Activated T-helper 1 cell treated with anti-CD3 and anti-CD28 coated beads, Interleukin-2, amount 50 U/mL, for 16 hours (primary cell): ENCODE data around the gene HABP4.
"Not testable (repeated sequence)": the region's sequence is repeated elsewhere in the genome, so short reads cannot be mapped to it uniquely, and the experiment has no call there.

ENCODE experiments used
- DNase-seq, 2 donors: peaks; one replicate each; pipeline ENCODE4 v3.0.0-alpha.2; 2020; ENCODE audit warnings: low read depth in 1 of 2, low spot score in 1 of 2

The HABP4 gene

DNA sequence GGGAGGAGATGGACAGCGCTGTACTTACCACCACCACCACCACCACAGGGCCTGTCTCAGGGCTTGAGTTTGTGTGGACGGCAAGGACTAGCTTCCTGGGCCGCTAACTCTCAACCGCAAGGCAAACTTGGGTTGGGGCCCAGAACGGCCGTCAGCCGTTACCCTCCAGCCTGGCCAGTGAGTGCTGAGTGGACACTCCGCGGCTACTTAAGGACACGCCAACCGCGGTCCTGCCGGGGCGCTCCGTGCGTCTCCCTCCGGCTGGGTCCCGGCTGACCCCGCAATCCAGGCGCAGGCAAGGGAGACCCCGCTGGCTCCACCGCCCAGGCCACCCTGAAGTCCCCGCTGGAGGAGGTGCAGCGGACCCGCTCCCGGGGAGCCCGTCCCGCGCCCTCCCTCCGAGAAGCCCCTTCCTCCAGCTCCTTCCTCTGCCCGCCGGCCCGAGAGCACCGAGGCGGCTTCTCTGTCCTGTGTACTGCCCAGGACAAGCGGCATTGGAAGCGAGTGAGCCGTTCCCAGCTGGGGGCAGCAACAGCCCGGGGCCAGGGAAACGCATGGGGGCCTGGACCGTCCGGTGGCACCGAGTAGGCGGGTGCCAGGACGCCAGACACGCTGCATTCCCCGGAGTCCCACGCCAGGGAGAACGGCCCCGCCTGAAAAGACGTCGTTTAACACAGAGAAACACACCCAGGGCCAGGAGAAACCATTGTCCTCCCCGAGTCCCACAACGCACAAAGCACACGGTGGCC lies 46.6 kb downstream of the HABP4 start:
- no peak for DNase-seq

DNA sequence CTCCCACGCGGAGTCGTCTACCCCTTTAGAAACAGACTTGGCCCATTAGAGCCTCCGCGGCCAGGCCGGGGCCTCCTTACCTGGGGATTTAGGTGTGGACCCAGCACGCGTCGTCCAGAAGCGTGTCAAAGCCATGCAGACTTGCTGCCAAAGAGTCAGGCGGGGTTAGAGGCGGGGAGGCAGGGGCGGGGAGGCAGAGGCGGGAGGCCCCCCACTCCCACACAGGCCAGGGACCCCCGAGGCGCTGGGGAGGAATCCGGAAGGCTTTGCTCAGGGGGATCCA lies 47.1 kb downstream of the HABP4 start:
- DNase-seq: no peak

DNA sequence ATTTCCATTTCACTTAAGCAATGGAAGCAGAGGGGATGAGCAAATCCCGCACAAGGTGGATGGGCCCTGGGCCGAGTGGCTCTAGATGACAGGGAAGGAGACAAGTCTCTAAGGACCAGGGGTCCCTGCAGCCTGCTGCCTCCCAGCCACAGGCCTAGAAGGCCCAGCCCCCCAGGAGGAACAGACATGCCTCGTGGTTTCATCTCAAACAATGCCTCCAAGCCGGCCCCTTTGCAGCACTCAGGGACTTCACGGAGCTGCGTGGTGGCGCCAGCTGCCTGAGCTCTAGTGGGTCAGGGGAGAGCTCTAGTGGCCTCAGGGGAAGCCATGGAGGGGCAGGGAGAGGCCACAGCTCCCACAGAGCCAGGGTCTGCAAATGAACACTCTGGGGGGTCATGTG lies 48.8 kb downstream of the HABP4 start:
- DNase-seq: no peak

DNA sequence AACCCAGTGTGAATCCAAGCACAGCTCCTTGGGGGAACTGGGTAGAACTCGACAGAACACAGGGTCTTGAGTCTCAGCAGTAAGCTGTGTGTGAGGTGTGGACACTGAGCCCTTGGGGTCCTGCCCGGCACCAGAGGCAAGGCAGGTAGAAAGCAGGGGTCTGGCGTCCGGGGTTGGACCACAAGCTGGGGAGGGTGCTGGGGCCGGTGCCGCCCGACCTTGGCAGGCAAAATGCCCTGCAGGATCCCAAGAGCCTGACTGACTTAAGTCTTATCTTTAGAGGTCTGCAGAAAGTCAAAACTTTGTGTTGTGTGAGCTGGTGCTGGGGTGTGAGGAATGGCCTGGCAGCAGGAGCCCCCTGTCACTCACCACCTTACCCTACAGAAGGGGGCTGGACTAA lies 49.3 kb downstream of the HABP4 start:
- no peak for DNase-seq

DNA sequence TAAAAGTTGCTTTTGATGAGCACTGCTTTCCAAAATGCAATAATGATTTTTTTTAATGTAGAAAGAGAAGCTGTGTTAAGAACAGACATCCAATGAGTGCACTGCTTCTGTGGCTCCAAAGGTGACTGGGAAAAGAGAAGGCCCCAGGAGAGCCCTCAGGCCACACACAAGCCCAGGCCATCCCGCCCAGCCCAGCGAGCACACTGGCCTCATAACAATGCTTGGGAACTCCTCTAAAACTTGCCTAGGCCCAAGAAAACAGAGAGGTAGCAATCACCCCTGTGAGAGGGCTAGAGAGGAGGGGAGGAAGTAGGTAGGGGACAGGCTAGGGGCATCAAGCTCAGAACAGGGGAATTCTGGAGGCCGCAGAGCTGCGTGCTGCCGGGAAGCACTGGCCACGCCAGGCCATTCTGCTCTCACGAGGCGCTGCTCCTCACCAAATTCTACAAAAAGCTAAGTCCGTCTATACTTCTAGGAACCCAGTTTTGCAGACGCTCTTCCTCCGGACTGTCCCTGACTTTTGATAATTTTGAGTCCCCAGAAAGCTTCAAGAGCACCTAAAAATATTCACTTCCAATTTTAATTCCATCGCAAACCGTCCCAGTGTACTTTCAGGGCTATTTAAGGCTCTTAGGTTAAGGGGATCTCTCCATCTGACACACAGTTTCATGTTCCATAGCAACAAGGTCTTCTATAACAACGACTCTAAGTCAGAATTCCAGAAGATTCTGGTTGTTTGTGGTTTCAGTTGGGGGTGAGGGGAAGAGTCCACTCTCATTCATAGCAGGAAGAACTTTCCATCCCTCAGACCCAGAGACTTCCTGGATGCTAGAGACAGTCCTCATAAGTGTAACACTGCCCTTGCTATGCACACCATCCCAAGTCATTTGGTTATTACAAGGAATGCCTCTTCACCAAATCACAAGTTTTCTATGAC lies 51.0 kb downstream of the HABP4 start:
- DNase-seq: no peak

DNA sequence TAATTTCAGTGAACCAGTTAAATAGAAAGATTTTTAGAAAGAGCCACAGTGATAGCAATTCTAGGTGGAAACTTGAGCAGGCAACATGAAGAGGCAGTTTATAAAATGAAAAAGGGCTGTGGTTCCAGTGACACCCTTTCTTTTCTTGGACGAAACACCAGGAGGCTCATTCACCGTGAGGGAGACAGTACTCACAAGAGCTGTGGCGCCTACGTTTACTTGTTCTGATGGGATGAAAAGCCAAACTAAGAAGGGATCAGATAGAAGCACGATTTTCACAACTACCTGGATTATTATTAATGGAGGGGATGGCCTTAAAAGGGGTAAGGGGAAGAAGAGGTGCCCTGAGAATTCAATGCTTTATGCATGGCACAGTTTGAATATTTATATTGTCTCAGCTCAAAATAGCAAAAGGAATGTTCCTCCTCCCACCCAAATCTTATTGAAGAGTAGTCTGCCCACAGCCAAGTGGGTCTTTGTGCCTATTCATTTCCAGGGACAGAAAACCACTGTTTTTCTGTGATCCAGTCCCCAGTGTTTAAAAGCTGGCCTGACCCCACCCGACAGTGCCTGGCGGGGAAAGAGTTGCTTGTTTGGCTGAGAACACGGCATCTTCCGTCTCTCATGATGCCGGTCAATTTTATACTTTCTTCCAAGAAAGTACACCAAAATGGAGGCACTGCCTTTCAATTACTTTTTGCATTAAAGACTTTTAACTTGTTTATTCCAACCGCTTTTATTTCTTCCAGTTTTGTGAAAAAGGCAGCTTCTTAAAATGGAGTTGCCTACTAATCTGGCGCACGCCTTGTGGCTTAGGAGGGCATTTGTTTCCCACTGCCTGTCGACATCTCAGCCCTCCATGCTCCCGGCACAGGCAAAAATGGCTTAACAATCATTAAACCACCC lies 51.9 kb downstream of the HABP4 start:
- no peak for DNase-seq

DNA sequence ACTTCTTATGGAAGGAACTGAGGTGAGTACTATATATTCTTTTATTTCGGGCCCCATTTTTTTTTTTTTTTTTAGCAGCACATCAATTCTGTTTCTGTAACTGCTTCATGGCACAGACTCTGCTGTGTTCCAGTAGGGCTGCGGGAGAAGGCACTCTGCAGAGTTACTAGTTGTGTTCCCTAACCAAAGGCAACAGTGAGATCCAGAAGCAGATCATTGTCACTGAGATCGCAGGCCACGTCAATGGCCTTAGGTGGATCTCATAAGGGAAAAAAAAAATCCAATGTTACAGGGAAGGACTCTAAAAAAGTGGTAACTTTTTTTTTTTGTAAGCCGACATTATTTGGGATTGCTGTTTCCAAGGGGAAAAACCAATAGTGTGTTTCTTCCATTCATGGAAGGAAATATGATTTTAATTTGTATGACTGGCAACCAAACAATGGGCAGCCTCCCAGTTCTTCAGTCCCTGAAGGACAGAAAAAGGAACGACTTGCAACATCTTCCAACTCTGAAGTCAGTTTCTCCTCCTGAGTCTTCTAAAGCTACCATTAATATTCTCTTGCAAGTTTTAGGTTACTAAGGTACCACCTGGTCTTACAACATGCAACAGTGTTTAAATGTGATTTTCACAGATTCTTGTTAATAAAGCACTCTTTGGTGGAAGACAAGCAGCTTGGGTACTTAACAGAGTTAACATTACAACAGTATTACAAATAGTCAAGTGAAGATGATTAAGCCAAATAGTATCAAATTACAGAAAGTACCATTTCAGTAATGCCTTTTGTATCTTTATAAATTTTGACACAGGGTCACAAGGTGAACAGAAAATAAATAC lies 52.8 kb downstream of the HABP4 start:
- no peak for DNase-seq

DNA sequence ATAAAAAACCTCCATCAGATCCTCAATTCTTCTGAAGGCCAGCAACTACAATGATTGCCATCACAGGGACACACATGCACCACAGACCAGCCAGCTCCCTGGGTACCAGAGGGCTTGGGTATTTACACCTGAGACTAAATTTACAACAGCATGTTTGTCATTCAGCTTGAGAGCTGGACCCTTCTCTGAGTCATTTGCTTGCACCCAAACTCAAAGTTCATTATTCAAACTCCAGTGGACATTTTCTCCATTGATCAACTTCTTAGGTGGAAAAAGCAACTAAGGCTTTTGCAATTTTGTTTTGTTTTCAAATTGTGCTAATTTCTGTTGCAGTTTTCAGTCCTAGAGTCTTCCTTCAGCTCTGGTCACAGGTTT lies 53.4 kb downstream of the HABP4 start:
- not testable (repeated sequence) for DNase-seq

DNA sequence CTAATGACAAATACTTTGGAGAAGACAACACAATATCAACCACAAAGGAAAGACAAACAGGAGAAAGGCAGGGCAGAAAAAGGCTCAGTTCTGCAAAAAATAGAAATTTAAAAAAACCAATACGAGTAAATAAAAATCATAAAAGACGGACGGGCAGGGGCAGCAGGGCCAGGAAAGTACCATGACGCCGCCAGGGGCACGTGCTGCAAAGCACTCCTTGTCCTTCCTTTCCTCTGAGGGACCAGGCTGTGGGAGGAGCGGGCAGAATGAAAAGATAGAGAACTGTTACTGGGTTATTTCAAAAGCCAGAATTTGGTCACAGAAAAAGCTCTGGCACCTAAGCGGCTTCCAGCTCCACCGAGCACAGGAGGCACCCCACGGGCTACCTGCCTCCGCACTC lies 53.9 kb downstream of the HABP4 start:
- no peak for DNase-seq

DNA sequence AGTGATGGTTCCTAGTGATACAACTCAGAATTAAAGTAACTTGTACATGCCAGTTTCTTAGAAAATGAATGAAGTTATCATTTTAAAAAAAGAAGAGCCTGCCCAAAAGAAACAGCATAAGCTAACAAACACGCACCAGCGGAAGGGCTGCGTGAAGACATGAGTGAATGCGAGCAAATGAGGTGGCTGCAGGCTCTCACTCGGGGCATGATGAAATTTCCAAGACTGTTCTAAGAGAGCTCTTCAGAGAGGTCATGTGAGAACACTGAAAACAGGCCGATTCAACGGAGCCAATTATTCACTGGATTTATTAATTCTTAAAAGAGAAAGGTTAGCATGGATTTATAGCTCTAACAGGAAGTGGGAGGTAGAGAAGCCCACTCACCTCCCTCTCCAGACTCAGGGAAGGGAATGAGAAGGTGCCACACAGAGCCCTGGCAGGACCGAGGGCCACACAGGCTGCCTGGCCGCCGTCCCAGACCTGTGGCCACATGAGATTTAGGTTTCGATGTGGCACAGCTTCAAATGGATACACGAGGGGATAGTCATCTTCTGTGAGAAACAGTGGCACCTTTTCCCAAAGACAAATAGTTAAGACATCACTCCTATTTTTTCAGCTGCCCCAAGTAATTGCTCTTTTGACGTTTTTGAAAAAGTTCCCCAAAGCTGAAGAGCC lies 55.5 kb downstream of the HABP4 start:
- DNase-seq: no peak

DNA sequence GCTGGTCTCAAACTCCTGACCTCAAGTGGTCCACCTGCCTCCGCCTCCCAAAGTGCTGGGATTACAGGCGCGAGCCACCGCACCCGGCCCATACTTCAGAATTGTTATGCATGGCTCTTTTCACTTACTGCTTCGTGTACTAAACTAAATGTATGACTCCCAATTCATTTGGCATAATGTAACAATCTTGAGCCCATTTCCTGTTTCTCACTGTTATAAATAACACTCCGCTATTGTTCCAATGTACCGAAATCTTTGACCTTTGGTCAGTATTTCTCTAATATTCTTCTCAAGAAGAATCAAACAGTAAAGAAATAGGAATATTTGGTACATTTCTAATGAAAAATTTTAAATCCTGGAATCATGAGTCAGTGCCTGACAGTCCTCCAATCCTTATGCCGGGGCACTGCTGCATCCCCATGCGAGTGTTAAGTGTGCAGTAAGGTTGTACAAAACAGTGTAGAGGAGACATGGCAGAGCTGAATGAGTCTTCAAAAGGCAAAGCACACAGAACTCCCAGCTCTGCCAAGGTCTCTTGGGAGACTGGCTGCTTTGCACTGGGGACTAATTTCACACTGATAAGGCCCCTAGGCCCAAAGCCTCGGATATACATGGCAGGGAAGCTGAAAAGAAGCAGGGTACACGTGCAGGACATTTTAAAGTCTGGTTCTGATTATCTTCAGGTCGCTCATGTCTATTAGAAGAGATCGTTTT lies 58.4 kb downstream of the HABP4 start:
- no peak for DNase-seq

DNA sequence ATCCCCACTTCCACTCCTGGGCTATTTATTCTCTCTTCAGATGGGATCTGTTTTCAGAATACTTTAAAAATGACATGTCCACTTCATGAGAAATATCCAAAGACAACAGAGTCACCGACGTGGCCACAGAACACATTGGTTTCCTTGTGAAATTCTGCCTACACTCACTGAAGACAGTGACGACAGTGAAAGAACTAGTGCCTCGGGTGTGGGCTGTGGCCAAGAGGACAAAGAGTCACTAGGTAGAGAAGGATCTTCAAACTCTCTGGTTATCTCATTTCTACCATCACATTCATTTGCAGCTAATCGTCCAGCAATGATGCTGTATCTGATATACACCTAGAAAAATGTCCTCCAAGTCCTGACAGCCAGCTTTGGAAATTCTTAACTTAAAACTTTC lies 59.1 kb downstream of the HABP4 start:
- DNase-seq: no peak

DNA sequence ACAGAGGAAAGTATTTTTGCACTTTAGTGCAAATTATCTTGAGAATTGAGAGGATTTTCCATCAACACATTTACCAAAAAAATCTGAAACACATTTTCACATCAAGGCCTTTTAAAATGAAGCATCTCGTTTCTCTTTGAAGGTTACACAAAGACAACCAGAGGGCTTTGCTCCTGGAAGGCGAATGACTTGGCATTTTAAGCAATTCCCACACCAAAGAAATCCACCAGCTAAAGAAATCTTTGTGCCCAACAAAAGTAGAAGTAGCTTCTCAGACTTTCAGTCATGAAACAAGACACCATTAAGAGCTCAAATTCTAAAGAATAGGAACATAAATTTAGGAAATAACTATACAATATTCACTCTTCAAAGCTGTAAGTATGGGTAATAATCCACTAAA lies 59.9 kb downstream of the HABP4 start:
- DNase-seq: no peak

DNA sequence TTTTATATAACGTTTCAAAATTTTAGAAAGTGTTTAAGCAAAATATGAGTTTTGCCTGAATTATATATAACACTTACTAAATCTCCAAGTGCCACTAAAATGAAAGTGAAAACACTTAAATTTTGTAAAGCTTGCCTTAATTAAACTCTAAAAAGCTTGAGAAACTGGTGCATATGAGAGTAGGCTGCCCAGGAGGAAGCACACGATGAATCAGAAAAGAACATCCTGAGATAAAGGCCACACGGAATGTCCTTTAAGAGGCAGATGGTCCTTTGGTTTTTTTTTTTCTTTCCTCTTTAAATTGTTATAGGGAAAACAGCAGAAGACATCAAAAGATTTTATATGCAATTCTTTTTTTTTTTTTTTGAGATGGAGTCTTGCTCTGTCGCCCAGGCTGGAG lies 60.3 kb downstream of the HABP4 start:
- no peak for DNase-seq

DNA sequence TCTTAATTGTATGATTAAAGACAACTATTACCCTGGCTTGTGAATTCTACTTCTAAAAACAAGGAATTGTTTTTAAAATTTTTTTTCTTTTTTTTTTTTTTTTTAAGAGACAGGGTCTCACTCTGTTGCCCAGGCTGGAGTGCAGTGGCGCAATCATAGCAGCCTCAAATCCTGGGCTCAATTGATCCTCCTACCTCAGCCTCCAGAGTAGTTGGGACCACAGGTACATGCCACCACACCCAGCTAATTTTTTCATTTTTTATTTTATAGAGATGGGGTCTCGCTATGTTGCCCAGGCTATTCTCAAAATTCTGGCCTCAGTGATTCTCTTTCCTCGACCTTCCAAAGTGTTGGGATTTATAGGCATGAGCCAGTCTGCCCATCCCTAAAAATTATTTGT lies 62.3 kb downstream of the HABP4 start:
- DNase-seq: no peak

DNA sequence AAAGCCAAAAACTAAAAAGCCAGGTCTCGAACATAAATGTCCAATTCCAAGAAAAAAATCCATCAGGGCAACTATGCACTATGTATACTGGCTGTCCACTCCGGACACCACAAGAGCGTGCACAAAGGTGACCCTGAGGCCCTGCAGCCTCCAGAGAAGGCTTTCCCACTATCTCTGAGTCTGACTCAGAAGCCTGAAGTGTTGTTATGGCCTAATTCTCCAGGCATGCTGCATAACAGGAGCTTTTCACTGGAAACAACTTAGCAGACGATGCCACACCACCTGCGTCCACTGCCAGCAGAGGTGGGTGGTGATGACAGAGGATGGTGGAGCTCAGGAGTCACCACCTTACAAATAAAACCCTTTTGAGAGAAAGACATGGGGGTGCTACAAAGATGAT lies 63.7 kb downstream of the HABP4 start:
- DNase-seq: no peak

DNA sequence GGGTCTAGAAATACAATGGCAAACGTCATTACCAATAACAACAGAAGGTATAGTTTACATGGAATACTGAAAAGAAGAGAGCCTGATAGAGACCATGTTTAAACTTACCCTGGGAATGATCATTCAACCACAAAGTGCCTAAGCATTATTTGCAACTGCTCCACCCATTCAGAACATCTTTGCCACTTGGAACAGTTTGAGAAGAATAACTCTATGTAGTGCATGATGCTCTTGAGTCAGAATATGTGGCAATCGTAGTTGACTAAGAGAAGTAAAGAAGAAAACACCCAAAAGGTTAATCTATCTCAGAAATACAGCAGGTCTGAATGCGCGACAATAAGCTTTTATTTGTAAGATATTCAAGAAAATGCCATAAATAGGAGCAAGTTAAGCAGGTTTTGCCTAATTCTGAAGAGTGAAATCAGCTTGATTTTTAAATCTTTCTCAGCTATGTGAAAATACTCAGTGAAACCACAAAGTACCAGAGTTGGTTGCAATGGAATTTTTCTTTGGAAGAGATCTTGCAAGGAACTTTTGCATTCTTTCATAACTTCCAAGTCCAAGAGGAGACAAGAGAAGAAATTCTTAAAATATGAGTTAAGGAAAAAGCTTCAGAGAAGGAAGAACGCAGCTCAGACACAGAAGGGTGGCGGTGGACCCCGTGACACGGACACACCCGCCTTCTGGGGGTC lies 64.3 kb downstream of the HABP4 start:
- no peak for DNase-seq

DNA sequence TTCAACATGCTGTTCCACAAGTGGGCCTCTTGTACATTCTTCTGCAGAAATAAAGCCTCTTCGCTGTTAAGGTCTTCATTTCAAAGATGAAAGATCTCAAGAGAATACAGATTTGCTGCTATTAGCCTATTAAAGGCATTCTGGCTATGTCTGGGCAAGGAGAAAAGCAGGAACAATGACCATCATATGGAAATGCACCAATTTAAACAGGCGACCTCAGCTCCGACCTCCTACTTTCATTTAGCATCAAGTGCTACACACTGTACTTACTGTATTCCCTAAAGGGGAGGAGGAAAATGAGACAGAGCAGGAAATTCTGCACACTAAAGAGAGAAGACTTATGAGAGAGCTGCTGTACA lies 64.8 kb downstream of the HABP4 start:
- DNase-seq: no peak
